Keratinocyte (primary cell): ENCODE results near the gene USH2A.

Experiments
- CTCF ChIP-seq, 3 experiments: IDR thresholded peaks in 1 of 3; conservative IDR thresholded peaks in 1 of 3; optimal IDR thresholded peaks in 1 of 3; 2 replicates in 2 of 3; 3 replicates in 1 of 3; pipeline versions ENCODE3 to v1.5.1; 2011; ENCODE audit warnings: low read length in 3 of 3, mild to moderate bottlenecking in 3 of 3, moderate library complexity in 2 of 3, control low read depth in 1 of 3, inconsistent platforms in 1 of 3; ENCODE audit not compliant: insufficient read depth in 2 of 3; ENCODE audit errors: extremely low read depth in 1 of 3
- EZH2 ChIP-seq: IDR thresholded peaks from one replicate; pipeline ENCODE4 v1.6.1; 2012; ENCODE audit warnings: inconsistent platforms, mild to moderate bottlenecking, low read length, moderate library complexity

GRCh38 chr1:215589650-215590435, 833.4 kb downstream of the USH2A start:
- no peak for TF ChIP-seq CTCF (optimal IDR thresholded peaks at IDR 0.05 in 1 of 3, IDR thresholded peaks at IDR 0.05 in 1 of 3, conservative IDR thresholded peaks at IDR 0.05 in 1 of 3; ENCODE audit: extremely low read depth in 1 of 3, insufficient read depth in 2 of 3, low read length in 3 of 3)
- TF ChIP-seq EZH2 = no peak
